ENCODE measurements around the gene KXD1.
A peak's percentile ranks its signal among the peaks of the same experiment; 100 is the strongest.
"Not testable (repeated sequence)": the region's sequence is repeated elsewhere in the genome, so short reads cannot be mapped to it uniquely, and the experiment has no call there.

KXD1 gene, protein sequence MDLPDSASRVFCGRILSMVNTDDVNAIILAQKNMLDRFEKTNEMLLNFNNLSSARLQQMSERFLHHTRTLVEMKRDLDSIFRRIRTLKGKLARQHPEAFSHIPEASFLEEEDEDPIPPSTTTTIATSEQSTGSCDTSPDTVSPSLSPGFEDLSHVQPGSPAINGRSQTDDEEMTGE

GRCh38 chr19:18557411-18558201 lies at the start of gene KXD1:
KXD1 (plus strand) TSS chr19:18557870; CDS start chr19:18562057, 4,187 bp downstream.
- DNase-seq: peak; percentile 50 to 98 (median 94)

GRCh38 chr19:18508585-18508984 lies 49.1 kb upstream of the KXD1 start:
- DNase-seq: no peak

DNA sequence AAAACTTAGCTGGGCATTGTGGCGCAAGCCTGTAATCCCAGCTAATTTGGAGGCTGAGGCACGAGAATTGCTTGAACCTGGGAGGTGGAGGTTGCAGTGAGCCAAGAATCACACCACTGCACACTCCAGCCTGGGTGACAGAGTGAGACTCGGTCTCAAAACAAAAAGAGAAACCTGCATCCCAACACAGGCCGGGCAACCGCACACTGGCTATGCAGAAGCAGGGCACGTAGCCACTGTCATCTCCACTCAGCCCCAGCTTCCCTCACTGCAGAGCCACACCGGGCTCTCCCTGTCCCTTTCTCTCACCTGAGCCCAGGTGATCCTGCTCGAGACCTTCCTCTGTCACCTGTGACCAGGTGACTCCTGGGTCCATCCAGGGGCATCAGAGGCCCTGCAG lies 47.5 kb upstream of the KXD1 start:
- no peak for DNase-seq

DNA sequence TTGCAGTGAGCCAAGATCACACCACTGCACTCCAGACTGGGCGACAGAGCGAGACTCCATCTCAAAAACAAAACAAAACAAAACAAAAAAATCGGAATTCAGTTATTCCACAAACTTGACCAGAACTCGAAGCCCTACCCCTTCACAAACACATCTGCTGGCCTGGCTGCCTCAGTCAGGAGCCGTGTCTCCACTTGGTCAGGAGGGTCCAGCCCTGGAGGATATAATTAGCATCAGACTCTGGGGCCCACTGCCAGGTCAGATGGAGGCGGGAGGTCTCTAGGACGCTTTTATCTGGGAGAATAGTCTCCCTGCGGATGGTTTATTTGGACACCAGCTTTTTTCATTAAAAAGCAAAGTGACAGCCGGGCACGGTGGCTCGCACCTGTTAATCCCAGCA lies 43.8 kb upstream of the KXD1 start:
- DNase-seq: no peak

- no peak for DNase-seq
Measured at GRCh38 chr19:18514800-18515682, 42.6 kb upstream of the KXD1 start.

DNA sequence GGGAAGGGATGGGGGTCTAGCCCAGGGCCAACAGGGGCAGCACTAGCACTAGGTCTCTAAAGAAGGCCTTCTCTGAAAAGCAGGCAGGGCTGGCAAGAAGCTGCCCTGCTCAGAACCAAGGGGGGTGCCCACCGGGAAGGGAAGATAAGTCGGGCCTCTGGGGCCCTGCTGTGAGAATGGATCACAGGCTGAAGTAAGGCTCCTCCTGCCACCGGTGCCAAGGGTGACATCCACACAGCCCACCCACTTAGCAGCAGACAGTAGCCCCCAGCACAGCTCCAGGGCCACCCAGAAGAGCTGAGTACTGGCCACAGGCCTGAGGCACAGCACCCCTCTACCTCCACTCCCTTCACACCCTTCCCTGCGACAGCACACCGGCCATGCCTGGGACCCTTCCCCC lies 41.7 kb upstream of the KXD1 start:
- no peak for DNase-seq

DNA sequence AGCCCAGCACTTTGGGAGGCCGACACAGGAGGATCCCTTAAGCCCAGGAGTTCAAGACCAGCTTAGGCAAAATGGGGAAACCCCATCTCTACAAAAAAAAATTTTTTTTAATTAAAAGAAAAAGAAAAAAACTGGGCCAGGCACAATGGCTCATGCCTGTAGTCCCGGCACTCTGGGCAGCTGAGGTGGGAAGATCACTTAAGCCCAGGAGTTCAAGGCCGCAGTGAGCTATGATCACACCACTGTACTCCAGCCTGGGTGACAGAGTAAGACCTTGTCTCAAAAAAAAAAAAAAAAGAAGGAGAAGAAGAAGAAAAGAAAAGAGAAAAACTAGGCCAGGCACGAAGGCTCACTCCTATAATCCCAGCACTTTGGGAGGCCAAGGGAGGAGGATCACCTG lies 40.1 kb upstream of the KXD1 start:
- DNase-seq: no peak

DNA sequence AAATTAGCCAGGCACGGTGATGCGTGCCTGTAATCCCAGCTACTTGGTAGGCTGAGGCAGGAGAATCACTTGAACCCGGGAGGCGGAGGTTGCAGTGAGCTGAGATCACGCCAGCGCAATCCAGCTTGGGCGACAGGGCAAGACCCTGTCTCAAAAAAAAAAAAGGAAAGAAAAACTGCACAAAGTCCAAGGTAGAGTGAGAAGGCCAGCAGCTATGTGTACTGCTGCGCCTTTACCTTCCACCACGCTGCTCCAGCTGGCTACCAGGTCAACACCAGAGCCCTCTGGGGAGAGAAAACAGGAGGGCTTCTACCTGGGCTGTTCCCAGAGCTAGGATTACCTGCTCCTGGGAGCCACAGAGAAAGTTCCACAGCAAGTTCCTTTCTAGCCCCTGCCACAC lies 39.0 kb upstream of the KXD1 start:
- DNase-seq: no peak

- DNase-seq: peak in 23 of 51 donors; percentile 6 to 44 (median 26)
Measured at GRCh38 chr19:18519962-18520847, 37.5 kb upstream of the KXD1 start.

GRCh38 chr19:18520848-18521691 lies 36.6 kb upstream of the KXD1 start:
- peak in 8 of 51 donors; percentile 6 to 34 (median 27) for DNase-seq

- DNase-seq: peak in 2 of 51 donors; percentile 45
Measured at GRCh38 chr19:18521692-18522123, 36.0 kb upstream of the KXD1 start, which contains the start of gene ELL. ELL (minus strand) TSS chr19:18522070; CDS start chr19:18522055, 15 bp downstream.

- DNase-seq: peak; percentile 93 to 100 (median 100)
Measured at GRCh38 chr19:18522124-18522861, 35.4 kb upstream of the KXD1 start.

- not testable (repeated sequence) for DNase-seq
Measured at GRCh38 chr19:18522862-18523440, 34.7 kb upstream of the KXD1 start.

GRCh38 chr19:18523841-18524240 lies 33.8 kb upstream of the KXD1 start:
- no peak for DNase-seq

DNA sequence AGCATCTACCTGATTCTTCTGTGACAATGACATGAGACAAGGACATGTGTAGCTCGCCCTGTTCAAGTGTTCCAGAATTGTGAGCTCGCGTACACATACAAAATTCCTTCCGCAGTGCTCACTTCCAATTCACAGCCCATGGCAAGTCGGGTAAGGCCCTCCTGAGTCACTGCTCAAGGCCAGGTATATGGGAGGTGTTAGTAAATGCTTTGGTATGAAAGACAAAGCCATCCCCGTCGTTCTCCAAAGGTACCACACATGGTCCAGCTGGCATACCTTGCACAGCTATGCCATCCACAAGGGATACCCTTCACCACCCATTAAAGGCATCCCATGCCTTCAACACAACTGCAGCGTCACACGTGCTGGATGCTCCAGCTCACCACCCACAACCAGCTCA lies 31.4 kb upstream of the KXD1 start:
- no peak for DNase-seq

DNA sequence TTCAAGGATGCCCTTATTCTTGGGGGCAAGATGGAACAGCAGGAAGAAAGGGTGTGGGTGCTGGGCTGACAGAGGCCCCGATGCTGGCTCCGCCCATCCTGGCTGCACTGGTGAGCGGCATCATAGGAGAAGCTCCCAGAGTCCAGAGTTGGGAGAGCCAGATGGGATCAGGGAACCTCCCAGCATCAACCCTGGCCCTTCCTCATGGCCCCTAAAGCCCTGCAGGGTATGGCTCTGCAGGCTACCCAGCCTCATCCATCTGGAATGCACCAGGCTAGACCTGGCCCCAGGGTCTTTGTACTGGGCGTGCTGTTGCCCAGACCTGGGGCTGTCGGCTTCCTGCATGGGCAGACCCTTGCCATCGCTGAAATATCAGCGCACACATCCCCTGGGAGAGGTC lies 27.9 kb upstream of the KXD1 start:
- no peak for DNase-seq

DNA sequence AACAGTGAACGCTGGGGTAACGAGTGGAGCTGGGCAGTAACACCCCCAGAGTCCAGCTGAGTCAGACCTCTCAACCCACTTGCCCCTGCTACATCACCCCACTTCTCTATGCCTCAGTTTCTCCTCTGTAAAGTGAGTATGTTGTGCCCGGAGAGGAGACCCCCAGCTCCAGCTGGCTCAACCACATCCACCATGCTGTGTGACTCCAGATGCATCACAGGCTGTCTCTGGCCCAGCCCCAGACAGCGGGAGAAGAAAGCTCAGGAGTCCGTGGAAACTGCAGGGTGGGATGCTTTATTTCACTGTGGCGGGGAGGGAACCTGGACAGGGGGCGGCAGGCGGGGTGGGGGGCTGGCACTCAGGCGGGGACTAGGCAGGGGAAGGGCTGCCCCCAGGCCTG lies 26.2 kb upstream of the KXD1 start:
- DNase-seq: no peak

DNA sequence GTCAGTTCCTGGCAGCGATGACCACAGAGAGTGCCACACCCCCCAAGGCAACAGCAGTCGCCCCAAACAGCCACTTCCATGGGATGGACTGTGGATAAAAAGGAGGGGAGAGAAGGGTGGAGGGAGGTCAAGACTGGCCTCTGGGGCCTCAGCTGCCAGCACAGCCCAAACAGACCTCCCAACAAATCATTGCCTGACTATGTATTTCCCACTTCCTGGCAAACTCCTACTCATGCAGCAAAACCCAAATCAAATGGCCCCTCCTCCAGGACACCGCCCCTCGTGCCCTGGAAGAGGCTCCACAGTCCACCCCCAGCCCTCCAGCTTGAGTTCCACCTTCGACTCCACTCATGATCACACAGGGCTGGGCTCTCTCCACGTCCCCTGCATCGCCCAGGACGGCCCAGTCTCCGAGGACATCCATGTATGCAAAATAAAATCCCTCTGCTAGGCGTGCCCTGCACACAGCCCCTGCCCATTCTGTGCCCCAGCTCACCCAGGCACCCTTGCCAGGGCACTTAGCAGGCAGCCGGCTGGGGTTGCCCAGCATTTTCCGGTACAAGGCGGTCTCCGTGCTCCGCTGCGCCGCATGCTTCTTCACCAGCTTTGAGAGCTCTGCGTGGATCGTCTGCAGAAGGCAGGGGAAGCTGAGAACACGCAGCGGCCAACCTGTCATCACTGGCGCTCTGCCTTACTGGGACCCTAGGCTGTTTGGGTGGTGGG lies 25.3 kb upstream of the KXD1 start:
- no peak for DNase-seq

Measured in hypothalamus (tissue), 51 donors.